H54 (cell line): ENCODE results near the gene CFAP47.
"Not testable (repeated sequence)": the region's sequence is repeated elsewhere in the genome, so short reads cannot be mapped to it uniquely, and the experiment has no call there.

ENCODE experiments used
- DNase-seq: peaks from one replicate; pipeline ENCODE4 v3.0.0; 2011; ENCODE audit warnings: low spot score, mixed read lengths; ENCODE audit not compliant: insufficient read length
- FAIRE-seq: peaks from 3 replicates; lab custom pipeline; 2011; peaks lifted over from hg19 to GRCh38; lab: Jason Lieb, UNC
- POLR2A ChIP-seq: IDR thresholded peaks from 2 replicates; pipeline ENCODE4 v1.6.1; 2011; ENCODE audit warnings: low read depth, mild to moderate bottlenecking, low read length

CFAP47 gene

GRCh38 chrX:36159254-36159653 is 239.7 kb downstream of the CFAP47 start:
- FAIRE-seq (no peak), DNase-seq (no peak)
- TF ChIP-seq POLR2A = no peak

- DNase-seq (no peak), FAIRE-seq (no peak)
- TF ChIP-seq POLR2A = no peak
These were observed 240.5 kb downstream of the CFAP47 start for GRCh38 chrX:36160081-36160480.

GRCh38 chrX:36198575-36198974 is 279.0 kb downstream of the CFAP47 start:
- DNase-seq = no peak
- no peak for FAIRE-seq

GRCh38 chrX:36199928-36200327 is 280.4 kb downstream of the CFAP47 start:
- DNase-seq (no peak), FAIRE-seq (no peak)
- TF ChIP-seq POLR2A = no peak

More at GRCh38 chrX:36198575-36198974, 279.0 kb downstream of the CFAP47 start:
- TF ChIP-seq POLR2A = no peak

GRCh38 chrX:36214924-36215323 is 295.4 kb downstream of the CFAP47 start:
- DNase-seq (no peak), FAIRE-seq (no peak)
- no peak for TF ChIP-seq POLR2A

GRCh38 chrX:36218801-36219200 is 299.3 kb downstream of the CFAP47 start:
- DNase-seq (no peak), FAIRE-seq (no peak)
- TF ChIP-seq POLR2A = no peak

- FAIRE-seq, DNase-seq: not testable (repeated sequence)
These were observed 315.4 kb downstream of the CFAP47 start for GRCh38 chrX:36234840-36235528.

GRCh38 chrX:36241397-36241796 is 321.9 kb downstream of the CFAP47 start:
- FAIRE-seq (no peak), DNase-seq (no peak)
- no peak for TF ChIP-seq POLR2A

GRCh38 chrX:36266155-36266554 is 346.6 kb downstream of the CFAP47 start:
- FAIRE-seq (no peak), DNase-seq (no peak)
- TF ChIP-seq POLR2A = no peak

- TF ChIP-seq POLR2A = no peak
- DNase-seq = no peak
- no peak for FAIRE-seq
These were observed 390.6 kb downstream of the CFAP47 start for GRCh38 chrX:36310136-36310535.

GRCh38 chrX:36314303-36314702 is 394.8 kb downstream of the CFAP47 start:
- DNase-seq (no peak), FAIRE-seq (no peak)
- TF ChIP-seq POLR2A = no peak

GRCh38 chrX:36334572-36334971 is 415.0 kb downstream of the CFAP47 start:
- FAIRE-seq (no peak), DNase-seq (no peak)
- TF ChIP-seq POLR2A = no peak

- DNase-seq (no peak), FAIRE-seq (no peak)
These were observed 417.2 kb downstream of the CFAP47 start for GRCh38 chrX:36336751-36337150.

GRCh38 chrX:36344301-36344700 is 424.8 kb downstream of the CFAP47 start:
- TF ChIP-seq POLR2A = no peak
- DNase-seq = no peak
- no peak for FAIRE-seq

More at GRCh38 chrX:36336751-36337150, 417.2 kb downstream of the CFAP47 start:
- no peak for TF ChIP-seq POLR2A

GRCh38 chrX:36348509-36348908 is 429.0 kb downstream of the CFAP47 start:
- no peak for DNase-seq
- no peak for FAIRE-seq
- no peak for TF ChIP-seq POLR2A
